ENCODE data around the gene GNAQ. TPM values are rescaled to one million over a fixed set of nuclear protein-coding genes. Genes with fewer than 3 reads are reported as not detected.

The GNAQ gene
- total and polyA plus RNA-seq, 12 donors, result 5.4 to 19.8 (median 13.2) TPM

- Histone ChIP-seq H3K27me3 (no peaks in the 10 kb centered on the region), H3K4me3 (no peak overlapping the region), H3K27ac (no peak overlapping the region), H3K4me1 (peaks cover 0 to 8% (median 0%) of the 10 kb centered on the region in 9 donors), H3K36me3 (no peaks in the 10 kb centered on the region), H3K9me3 (peaks cover 0 to 2% (median 0%) of the 10 kb centered on the region in 11 donors)
- no peak for TF ChIP-seq CTCF (IDR thresholded peaks at IDR 0.05)
- WGBS, 2 donors, result 86 to 92% methylated on average over 4 of the region's 4 CpGs
- DNase-seq (no peak), ATAC-seq (no peak)
- intact Hi-C loops (cut with DNase I), result no loop called here
These were observed 354.2 kb downstream of the GNAQ start for GRCh38 chr9:77677397-77677796.

- WGBS, 2 donors, result 76 to 78% methylated on average over 10 of the region's 10 CpGs
- TF ChIP-seq CTCF (IDR thresholded peaks at IDR 0.05), result no peak
- Histone ChIP-seq H3K9me3 (peaks cover 0 to 2% (median 0%) of the 10 kb centered on the region in 11 donors), H3K4me1 (peaks cover 0 to 6% (median 0%) of the 10 kb centered on the region in 9 donors), H3K27me3 (no peaks in the 10 kb centered on the region), H3K4me3 (no peak overlapping the region), H3K27ac (peak overlapping the region in 6 of 10 donors; percentile 23 to 73 (median 60)), H3K36me3 (no peaks in the 10 kb centered on the region)
- ATAC-seq (peak in 7 of 8 donors; percentile 41 to 77 (median 69)), DNase-seq (no peak)
- intact Hi-C loops (cut with DNase I), result no loop called here
These were observed 357.4 kb downstream of the GNAQ start for GRCh38 chr9:77673941-77674791.

- H3K27me3 ChIP-seq, result no peaks in the 10 kb centered on the region
- WGBS, 2 donors, result 68 to 70% methylated on average over 4 of the region's 4 CpGs
- TF ChIP-seq CTCF (IDR thresholded peaks at IDR 0.05), result no peak
- no peak overlapping the region for H3K4me3 ChIP-seq
- H3K9me3 ChIP-seq, result peaks cover 0 to 4% (median 0%) of the 10 kb centered on the region in 11 donors
- H3K27ac ChIP-seq, result no peak overlapping the region
- peaks cover 0 to 3% (median 0%) of the 10 kb centered on the region in 9 donors for H3K4me1 ChIP-seq
- no peak for ATAC-seq
- intact Hi-C loops (cut with DNase I), result no loop called here
- no peaks in the 10 kb centered on the region for H3K36me3 ChIP-seq
- no peak for DNase-seq
These were observed 359.4 kb downstream of the GNAQ start for GRCh38 chr9:77672183-77672582.

- Histone ChIP-seq H3K27ac (no peak overlapping the region), H3K4me3 (no peak overlapping the region), H3K27me3 (no peaks in the 10 kb centered on the region), H3K9me3 (peaks cover 0 to 4% (median 0%) of the 10 kb centered on the region in 11 donors), H3K36me3 (no peaks in the 10 kb centered on the region), H3K4me1 (peaks cover 0 to 14% (median 3%) of the 10 kb centered on the region in 9 donors)
- no peak for TF ChIP-seq CTCF (IDR thresholded peaks at IDR 0.05)
- DNase-seq, result no peak
- intact Hi-C loops (cut with DNase I), result loop anchor here in 1 of 10 donors (5.0 kb wide), 1 partner anchor 1095 kb away; no protein-coding TSS in a partner anchor
- WGBS, 2 donors, result 97 to 98% methylated on average over 1 of the region's 1 CpG
- no peak for ATAC-seq
These were observed 364.5 kb downstream of the GNAQ start for GRCh38 chr9:77667151-77667550.

Other genes with a start within 250 kb of the GNAQ start
- 1 to 10 TPM; 2.6 to 5.7 (median 3.2) TPM for gene CEP78, start 204.3 kb upstream of the GNAQ start, total RNA-seq
- gene CEP78, start 204.3 kb upstream of the GNAQ start, polyA plus RNA-seq, result 1 to 10 TPM; 1.7 to 3.5 TPM